Small intestine (tissue), 7 donors: ENCODE measurements around the gene KAT6B. TPM values are rescaled to one million over a fixed set of nuclear protein-coding genes. Genes with fewer than 3 reads are reported as not detected.

Experiments
- DNase-seq, 2 donors: peaks; one replicate each; pipeline versions ENCODE4 v3.0.0 to v3.0.0-alpha.2; 2013
- FAIRE-seq: peaks from 2 replicates; lab custom pipeline; 2012; peaks lifted over from hg19 to GRCh38; lab: Jason Lieb, UNC
- H3K27ac ChIP-seq, 3 donors: one replicate each; pipeline ENCODE4 v1.5.1; 2013; ENCODE audit warnings: low read length in 2 of 3, mild to moderate bottlenecking in 2 of 3, control low read depth in 1 of 3, inconsistent platforms in 1 of 3, low read depth in 1 of 3, moderate library complexity in 1 of 3
- H3K27me3 ChIP-seq, 3 donors: one replicate each; pipeline ENCODE4 v1.6.1; 2013; ENCODE audit warnings: low read length in 3 of 3, inconsistent platforms in 1 of 3; ENCODE audit not compliant: control insufficient read depth in 3 of 3, insufficient read depth in 3 of 3
- H3K36me3 ChIP-seq, 3 donors: one replicate each; pipeline ENCODE4 v1.6.1; 2013; ENCODE audit warnings: low read length in 3 of 3, inconsistent platforms in 1 of 3, low read depth in 1 of 3, mild to moderate bottlenecking in 1 of 3, moderate library complexity in 1 of 3; ENCODE audit not compliant: control insufficient read depth in 3 of 3, insufficient read depth in 2 of 3
- H3K4me1 ChIP-seq, 3 donors: one replicate each; pipeline ENCODE4 v1.6.1; 2013; ENCODE audit warnings: low read length in 2 of 3, inconsistent platforms in 1 of 3, low read depth in 1 of 3, mild to moderate bottlenecking in 1 of 3, moderate library complexity in 1 of 3; ENCODE audit not compliant: control insufficient read depth in 3 of 3, insufficient read depth in 2 of 3
- H3K4me3 ChIP-seq, 3 donors: one replicate each; pipeline ENCODE4 v1.5.1; 2013; ENCODE audit warnings: low read length in 3 of 3, control low read depth in 1 of 3, inconsistent platforms in 1 of 3, low read depth in 1 of 3, mild to moderate bottlenecking in 1 of 3, moderate library complexity in 1 of 3
- H3K9me3 ChIP-seq, 2 donors: one replicate each; pipeline ENCODE4 v1.6.1; 2013; ENCODE audit warnings: low read depth in 1 of 2, low read length in 1 of 2; ENCODE audit not compliant: control insufficient read depth in 2 of 2, insufficient read depth in 1 of 2
- WGBS, 3 donors: extraction: QIAGEN DNeasy Blood & Tissue Kit; methylation state at CpG; one replicate each; pipeline ENCODE4 v1.1.7; 2013; 5-methylcytosine and 5-hydroxymethylcytosine counted together
- polyA plus RNA-seq, 4 donors: library from polyadenylated mRNA; stranded (reverse) in 3 of 4; unstranded in 1 of 4; fragments of 200-250 nt in 3 of 4; fragments of 120-200 nt in 1 of 4; gene quantifications; one replicate each; pipeline versions ENCODE4 v1.2.1 to v1.2.3, GENCODE V29; 2013
- donor health status: healthy with polysubstance abuse.
- donor health status: control.
- donor health status: control.
- donor health status: Bipolar disorder and iron deficiency.
- donor health status: healthy.

KAT6B gene
- polyA plus RNA-seq, 4 donors = 4.6 to 16.2 (median 5.9) TPM

DNA sequence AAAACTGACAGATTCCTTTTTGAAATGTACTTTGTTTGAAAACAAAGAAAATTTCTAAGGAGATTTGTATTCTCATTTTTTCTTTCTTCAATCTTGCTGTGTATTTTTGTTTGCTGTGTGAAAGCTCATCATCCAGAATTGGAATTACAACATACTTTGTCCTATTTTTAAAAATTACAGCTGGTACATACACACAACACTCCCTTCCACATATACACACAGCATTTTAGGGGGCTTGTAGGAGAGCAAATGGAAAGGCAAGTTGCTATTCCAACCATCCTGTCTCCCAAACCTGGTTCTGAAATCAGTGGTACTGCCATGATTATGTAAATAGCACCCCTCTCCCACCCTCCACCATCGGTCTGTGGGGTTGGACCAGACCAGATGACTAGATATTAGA lies 184.0 kb downstream of the KAT6B start:
- Histone ChIP-seq H3K4me1 (peaks cover 0 to 11% (median 0%) of the 10 kb centered on the region in 3 donors), H3K9me3 (no peaks in the 10 kb centered on the region), H3K36me3 (peaks cover 0 to 20% (median 0%) of the 10 kb centered on the region in 3 donors), H3K4me3 (no peak overlapping the region), H3K27me3 (no peaks in the 10 kb centered on the region), H3K27ac (no peak overlapping the region)
- FAIRE-seq (no peak), DNase-seq (no peak)
- 91 to 100% (median 97%) methylated on average over 1 of the region's 1 CpG for WGBS, 3 donors

DNA sequence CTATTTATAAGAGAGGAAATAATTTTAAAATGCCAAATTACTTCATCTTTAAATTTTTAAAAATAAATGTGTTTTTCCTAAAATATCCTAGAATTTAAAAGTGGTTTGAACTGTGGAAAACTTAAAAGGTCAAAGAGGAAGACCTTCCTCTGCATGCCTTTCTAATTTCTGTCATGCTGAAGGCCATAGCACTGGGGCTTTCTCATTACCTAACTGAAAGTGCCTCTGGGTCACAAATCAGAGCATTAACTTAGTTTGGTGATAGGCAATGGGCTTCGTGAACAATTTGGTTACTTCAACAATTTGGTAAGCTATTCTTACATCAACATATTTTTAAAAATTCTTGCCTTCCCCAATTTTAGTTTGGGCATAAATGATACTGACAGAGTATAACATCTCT lies 184.8 kb downstream of the KAT6B start:
- Histone ChIP-seq H3K27ac (no peak overlapping the region), H3K36me3 (peaks cover 0 to 20% (median 0%) of the 10 kb centered on the region in 3 donors), H3K4me3 (no peak overlapping the region), H3K9me3 (no peaks in the 10 kb centered on the region), H3K27me3 (no peaks in the 10 kb centered on the region), H3K4me1 (peaks cover 0 to 13% (median 0%) of the 10 kb centered on the region in 3 donors)
- FAIRE-seq = no peak
- WGBS, 3 donors = 73 to 93% (median 74%) methylated on average over 1 of the region's 1 CpG
- no peak for DNase-seq

GRCh38 chr10:75012471-75012870 lies 186.1 kb downstream of the KAT6B start:
- Histone ChIP-seq H3K27me3 (no peaks in the 10 kb centered on the region), H3K9me3 (no peaks in the 10 kb centered on the region), H3K27ac (no peak overlapping the region), H3K4me1 (peaks cover 0 to 13% (median 0%) of the 10 kb centered on the region in 3 donors), H3K36me3 (peaks cover 0 to 17% (median 0%) of the 10 kb centered on the region in 3 donors), H3K4me3 (no peak overlapping the region)
- no peak for DNase-seq
- FAIRE-seq = no peak
- WGBS, 3 donors = 89 to 100% (median 92%) methylated on average over 8 of the region's 8 CpGs

DNA sequence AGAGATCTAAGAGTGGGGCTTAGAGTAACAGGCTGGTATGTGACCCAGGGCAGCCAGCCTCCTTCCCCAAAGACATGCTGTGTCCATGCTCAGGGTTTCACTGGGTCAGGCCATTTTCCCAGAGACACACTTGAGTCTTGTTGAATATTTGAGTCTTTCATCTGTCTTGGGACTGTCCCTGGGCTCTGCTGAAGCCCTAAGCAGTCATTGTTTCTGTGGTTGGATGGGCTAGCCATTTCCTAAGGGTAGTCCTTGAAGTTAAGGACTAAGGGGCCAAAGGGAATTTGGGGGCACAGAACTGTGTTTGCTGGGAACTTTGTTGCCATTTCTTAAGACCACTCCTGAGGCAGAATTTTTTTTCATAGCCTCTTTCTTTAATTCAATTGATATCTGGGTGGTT lies 186.6 kb downstream of the KAT6B start:
- no peak overlapping the region for H3K27ac ChIP-seq
- H3K4me1 ChIP-seq = peaks cover 0 to 13% (median 0%) of the 10 kb centered on the region in 3 donors
- no peaks in the 10 kb centered on the region for H3K27me3 ChIP-seq
- no peaks in the 10 kb centered on the region for H3K9me3 ChIP-seq
- H3K4me3 ChIP-seq = no peak overlapping the region
- H3K36me3 ChIP-seq = peaks cover 0 to 19% (median 0%) of the 10 kb centered on the region in 3 donors
- FAIRE-seq = no peak
- no peak for DNase-seq

DNA sequence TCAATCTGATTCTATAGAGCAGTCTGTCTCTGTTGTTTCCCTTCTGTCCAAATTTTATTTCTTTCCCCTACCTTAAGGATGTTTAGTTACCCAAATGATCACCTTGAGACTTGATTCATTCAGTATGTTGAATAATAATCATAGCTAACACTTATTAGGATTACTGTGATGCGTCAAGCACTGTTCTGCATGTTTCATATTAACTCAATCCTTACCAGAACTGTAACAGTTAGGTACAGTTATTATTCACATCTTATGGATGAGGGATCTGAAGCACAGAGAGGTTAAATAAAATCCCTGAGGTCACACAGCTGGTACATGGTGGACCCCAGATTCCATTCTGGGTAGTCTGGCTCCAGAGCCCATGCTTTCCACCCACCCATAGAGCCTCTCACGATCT lies 187.1 kb downstream of the KAT6B start:
- H3K27ac ChIP-seq = no peak overlapping the region
- no peak overlapping the region for H3K4me3 ChIP-seq
- no peak for FAIRE-seq
- no peak for DNase-seq
- H3K9me3 ChIP-seq = no peaks in the 10 kb centered on the region
- peaks cover 0 to 24% (median 0%) of the 10 kb centered on the region in 3 donors for H3K36me3 ChIP-seq
- 79 to 91% (median 90%) methylated on average over 2 of the region's 2 CpGs for WGBS, 3 donors
- no peaks in the 10 kb centered on the region for H3K27me3 ChIP-seq
- H3K4me1 ChIP-seq = peaks cover 0 to 10% (median 0%) of the 10 kb centered on the region in 3 donors

DNA sequence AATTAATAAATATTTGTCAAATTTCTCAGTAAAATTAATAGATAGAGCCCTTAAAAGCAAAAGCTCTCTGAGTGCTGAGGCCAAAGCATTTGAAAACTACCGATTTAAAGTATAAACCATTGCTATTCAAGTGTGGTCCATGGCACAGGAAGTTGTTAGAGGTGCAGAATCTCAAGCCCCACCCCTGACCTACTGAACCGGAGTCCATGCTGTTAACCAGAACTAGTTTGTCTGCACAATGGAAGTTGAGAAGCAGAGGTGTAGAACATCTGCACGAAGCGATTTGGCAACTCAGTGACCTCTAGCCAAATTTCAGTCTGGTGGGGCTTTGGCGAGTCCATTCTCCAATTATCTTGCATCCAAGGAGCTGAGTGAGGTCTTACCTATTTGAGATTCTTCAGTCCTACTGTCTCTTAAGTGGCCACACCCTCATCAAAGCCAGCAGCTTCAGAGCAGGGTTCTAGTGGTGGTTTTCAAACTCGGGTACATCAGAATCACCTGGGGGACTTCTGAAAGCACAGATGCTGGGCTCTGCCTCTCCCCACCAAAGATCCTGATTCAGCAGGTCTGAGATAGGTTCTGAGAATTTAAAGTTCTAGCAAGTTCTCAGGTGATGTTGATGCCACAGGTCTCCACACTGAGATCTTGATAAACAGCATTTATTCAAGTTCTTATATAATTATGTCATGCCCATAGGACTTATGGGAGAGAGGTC lies 188.3 kb downstream of the KAT6B start:
- FAIRE-seq (no peak), DNase-seq (peak in 1 of 2 donors; percentile 50)
- H3K4me1 ChIP-seq = peaks cover 0 to 10% (median 0%) of the 10 kb centered on the region in 3 donors
- no peak overlapping the region for H3K27ac ChIP-seq
- 71 to 85% (median 74%) methylated on average over 6 of the region's 6 CpGs for WGBS, 3 donors
- H3K36me3 ChIP-seq = peaks cover 0 to 28% (median 0%) of the 10 kb centered on the region in 3 donors
- H3K27me3 ChIP-seq = no peaks in the 10 kb centered on the region
- H3K9me3 ChIP-seq = no peaks in the 10 kb centered on the region
- H3K4me3 ChIP-seq = no peak overlapping the region

DNA sequence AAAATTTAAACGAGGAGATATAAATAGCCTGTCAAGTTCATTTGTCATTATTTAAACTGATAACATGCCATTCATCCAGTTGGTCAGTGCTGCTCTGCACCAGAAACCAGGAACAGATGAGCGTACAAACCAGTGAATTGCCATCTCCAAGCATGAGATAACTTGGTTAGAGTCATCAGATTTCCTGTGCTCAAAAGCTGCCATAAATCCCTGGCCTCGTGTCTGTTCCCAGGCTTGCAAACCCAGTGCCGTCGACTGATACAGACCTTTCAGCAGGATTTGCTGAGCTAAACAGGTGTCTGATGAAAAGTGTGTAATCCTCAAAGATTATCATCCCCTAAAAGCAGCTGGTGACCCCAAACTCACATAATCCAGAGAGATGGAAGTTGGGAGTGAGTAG lies 189.0 kb downstream of the KAT6B start:
- Histone ChIP-seq H3K4me1 (peaks cover 0 to 10% (median 0%) of the 10 kb centered on the region in 3 donors), H3K9me3 (no peaks in the 10 kb centered on the region), H3K4me3 (no peak overlapping the region), H3K27ac (no peak overlapping the region), H3K27me3 (no peaks in the 10 kb centered on the region), H3K36me3 (peaks cover 0 to 29% (median 1%) of the 10 kb centered on the region in 3 donors)
- DNase-seq (no peak), FAIRE-seq (no peak)
- 67 to 70% (median 70%) methylated on average over 5 of the region's 5 CpGs for WGBS, 3 donors

GRCh38 chr10:75016325-75016724 lies 189.9 kb downstream of the KAT6B start:
- Histone ChIP-seq H3K27ac (no peak overlapping the region), H3K27me3 (no peaks in the 10 kb centered on the region), H3K4me3 (no peak overlapping the region), H3K36me3 (peaks cover 0 to 32% (median 7%) of the 10 kb centered on the region in 3 donors), H3K4me1 (peaks cover 0 to 10% (median 0%) of the 10 kb centered on the region in 3 donors), H3K9me3 (no peaks in the 10 kb centered on the region)
- 58 to 86% (median 77%) methylated on average over 3 of the region's 3 CpGs for WGBS, 3 donors
- no peak for FAIRE-seq
- DNase-seq = no peak
